Measurements from ENCODE around the gene RRBP1. TPM values are rescaled to one million over a fixed set of nuclear protein-coding genes. Genes with fewer than 3 reads are reported as not detected.

RRBP1 gene
- total RNA-seq, 2 experiments from 2014 or later, result 26.4 to 27.2 TPM

- no peaks in the 10 kb centered on the region for H3K27me3 ChIP-seq (ENCODE audit: control insufficient read depth in 1 of 2, insufficient read depth in 2 of 2, low read length in 2 of 2)
- Mint-ChIP-seq H3K4me3 (no peak overlapping the region), H3K4me1 (ENCODE audit: low read depth) (no peaks in the 10 kb centered on the region), H3K27me3 (no peaks in the 10 kb centered on the region), H3K36me3 (ENCODE audit: low read depth) (peaks cover 47% of the 10 kb centered on the region), H3K9me3 (no peaks in the 10 kb centered on the region), H3K27ac (no peak overlapping the region)
- DNase-seq (no peak), ATAC-seq (ENCODE audit: poor library complexity) (no peak)
- no peaks in the 10 kb centered on the region for H3K9me3 ChIP-seq (ENCODE audit: control insufficient read depth in 1 of 2, insufficient read depth in 1 of 2, low read length in 2 of 2)
- H3K4me1 ChIP-seq (ENCODE audit: insufficient read depth, low read length), result no peaks in the 10 kb centered on the region
- no peak for TF ChIP-seq CTCF (IDR thresholded peaks at IDR 0.05)
- H3K36me3 ChIP-seq (ENCODE audit: insufficient read depth, low read length), result peaks cover 65% of the 10 kb centered on the region
- intact Hi-C loops (cut with DNase I, micrococcal nuclease), result no loop called here
- CTCF ChIA-PET, result interaction anchor here (1.2 kb wide), 1 partner anchor 15 kb away, joined by 3 read pairs; no protein-coding TSS in a partner anchor
- POLR2A ChIA-PET, result no interaction called here
- H3K27ac ChIP-seq (ENCODE audit: low read depth in 1 of 2, low read length in 2 of 2), result no peak overlapping the region
- no peak overlapping the region for H3K4me3 ChIP-seq (ENCODE audit: low read length)
These were observed 48.1 kb downstream of the RRBP1 start for GRCh38 chr20:17633850-17634500.

GRCh38 chr20:17633221-17633849 lies 48.7 kb downstream of the RRBP1 start:
- no peaks in the 10 kb centered on the region for H3K9me3 Mint-ChIP-seq
- DNase-seq (no peak), ATAC-seq (ENCODE audit: poor library complexity) (no peak)
- CTCF ChIA-PET, result interaction anchor here (1.2 kb wide), 1 partner anchor 16 kb away, joined by 3 read pairs; no protein-coding TSS in a partner anchor
- no peak overlapping the region for H3K27ac Mint-ChIP-seq
- no peaks in the 10 kb centered on the region for H3K9me3 ChIP-seq (ENCODE audit: control insufficient read depth in 1 of 2, insufficient read depth in 1 of 2, low read length in 2 of 2)
- no peaks in the 10 kb centered on the region for H3K4me1 Mint-ChIP-seq (ENCODE audit: low read depth)
- no peak overlapping the region for H3K27ac ChIP-seq (ENCODE audit: low read depth in 1 of 2, low read length in 2 of 2)
- peaks cover 51% of the 10 kb centered on the region for H3K36me3 Mint-ChIP-seq (ENCODE audit: low read depth)
- H3K4me3 ChIP-seq (ENCODE audit: low read length), result no peak overlapping the region
- no peaks in the 10 kb centered on the region for H3K4me1 ChIP-seq (ENCODE audit: insufficient read depth, low read length)
- no peaks in the 10 kb centered on the region for H3K27me3 Mint-ChIP-seq
- POLR2A ChIA-PET, result no interaction called here
- H3K27me3 ChIP-seq (ENCODE audit: control insufficient read depth in 1 of 2, insufficient read depth in 2 of 2, low read length in 2 of 2), result no peaks in the 10 kb centered on the region
- H3K36me3 ChIP-seq (ENCODE audit: insufficient read depth, low read length), result peaks cover 65% of the 10 kb centered on the region
- intact Hi-C loops (cut with DNase I, micrococcal nuclease), result no loop called here
- TF ChIP-seq CTCF (IDR thresholded peaks at IDR 0.05), result no peak
- H3K4me3 Mint-ChIP-seq, result no peak overlapping the region

DNA sequence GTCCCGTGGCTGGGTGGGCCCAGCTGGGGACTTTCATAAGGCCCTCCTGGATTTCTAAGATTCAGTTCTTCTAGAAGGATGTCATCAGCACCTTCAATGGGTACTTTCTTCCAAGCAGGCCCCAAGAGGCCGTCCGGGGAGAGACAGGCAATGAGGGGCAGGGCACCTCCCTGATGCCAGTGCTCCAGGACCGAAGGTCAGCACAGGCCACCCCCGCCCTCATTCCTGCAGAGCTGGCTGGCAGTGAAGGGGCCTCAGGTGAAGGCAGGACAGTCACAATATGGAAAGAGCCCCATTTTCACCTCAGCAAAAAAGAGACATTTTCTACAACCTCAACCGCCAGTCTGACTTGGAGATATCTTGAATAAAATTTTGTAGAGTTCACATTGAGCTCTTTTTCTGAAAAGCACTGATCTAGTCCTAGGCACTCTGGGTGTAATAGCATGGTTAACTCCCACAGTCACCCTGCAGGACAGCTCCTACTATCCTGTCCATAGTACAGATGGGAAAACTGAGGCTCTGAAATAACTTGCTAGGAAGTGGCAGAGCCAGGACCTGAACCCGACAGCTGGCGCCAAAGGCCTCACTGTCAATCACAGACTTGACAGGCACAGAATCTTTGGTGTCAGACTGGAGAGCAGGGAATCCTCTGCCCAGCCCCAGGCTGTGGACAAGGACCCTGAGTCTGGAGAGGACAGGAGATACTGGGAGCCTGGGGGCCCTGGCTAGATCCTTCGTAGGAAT lies 50.3 kb downstream of the RRBP1 start:
- H3K27ac ChIP-seq (ENCODE audit: low read depth in 1 of 2, low read length in 2 of 2), result no peak overlapping the region
- CTCF ChIA-PET, result no interaction called here
- intact Hi-C loops (cut with DNase I, micrococcal nuclease), result no loop called here
- no peaks in the 10 kb centered on the region for H3K9me3 ChIP-seq (ENCODE audit: control insufficient read depth in 1 of 2, insufficient read depth in 1 of 2, low read length in 2 of 2)
- H3K27me3 Mint-ChIP-seq, result no peaks in the 10 kb centered on the region
- H3K36me3 ChIP-seq (ENCODE audit: insufficient read depth, low read length), result peaks cover 67% of the 10 kb centered on the region
- no peak overlapping the region for H3K27ac Mint-ChIP-seq
- no peaks in the 10 kb centered on the region for H3K4me1 ChIP-seq (ENCODE audit: insufficient read depth, low read length)
- H3K4me3 Mint-ChIP-seq, result no peak overlapping the region
- H3K36me3 Mint-ChIP-seq (ENCODE audit: low read depth), result peaks cover 55% of the 10 kb centered on the region
- DNase-seq (no peak), ATAC-seq (ENCODE audit: poor library complexity) (no peak)
- no peaks in the 10 kb centered on the region for H3K27me3 ChIP-seq (ENCODE audit: control insufficient read depth in 1 of 2, insufficient read depth in 2 of 2, low read length in 2 of 2)
- TF ChIP-seq CTCF (IDR thresholded peaks at IDR 0.05), result no peak
- H3K4me1 Mint-ChIP-seq (ENCODE audit: low read depth), result no peaks in the 10 kb centered on the region
- POLR2A ChIA-PET, result no interaction called here
- H3K4me3 ChIP-seq (ENCODE audit: low read length), result no peak overlapping the region
- H3K9me3 Mint-ChIP-seq, result no peaks in the 10 kb centered on the region
